ENCODE results near the gene P4HA3.

P4HA3 gene

DNA sequence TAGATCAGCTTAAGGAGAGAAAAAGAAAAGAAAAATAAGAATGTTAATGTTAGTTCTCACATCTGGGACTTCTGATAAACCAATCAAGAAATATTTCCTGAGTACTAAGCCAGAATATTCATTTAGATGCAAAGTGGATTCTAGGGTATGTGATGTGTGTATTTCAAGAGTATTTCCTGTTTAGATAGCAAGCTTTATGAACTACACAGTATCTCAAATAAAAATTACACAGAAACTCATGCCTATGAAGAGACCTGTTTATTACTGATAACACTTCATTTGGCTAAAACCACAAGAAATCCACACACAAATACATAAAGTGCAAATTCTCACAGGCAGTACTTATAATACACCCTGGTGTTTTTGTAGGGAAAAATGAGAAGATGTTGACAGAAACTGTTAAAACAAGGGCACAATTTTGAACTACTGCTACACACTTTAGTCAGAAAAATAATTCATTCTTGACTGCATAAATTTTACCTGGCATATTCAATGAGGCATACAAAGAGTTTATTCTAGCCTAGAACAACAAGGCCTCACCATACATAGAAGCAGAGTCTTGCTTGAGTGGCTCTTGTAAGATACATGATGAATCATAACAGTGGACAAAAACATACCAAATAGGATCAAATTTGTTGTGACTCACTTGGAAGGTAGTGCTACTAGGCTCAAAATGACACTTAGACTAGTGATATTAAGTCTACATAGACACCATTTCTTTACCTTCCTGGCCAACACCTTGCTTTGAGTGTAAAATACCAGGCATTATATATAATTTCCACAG lies 18.8 kb upstream of the P4HA3 start:
- TF ChIP-seq BHLHE40 (IDR thresholded peaks at IDR 0.05; ENCODE audit: borderline replicate concordance) (no peak), FOXK2 (IDR thresholded peaks at IDR 0.05) (no peak), SUZ12 (IDR thresholded peaks at IDR 0.05) (no peak), L3MBTL2 (conservative IDR thresholded peaks at IDR 0.05) (no peak), ZNF384 (IDR thresholded peaks at IDR 0.05) (no peak), HDGF (IDR thresholded peaks at IDR 0.05; ENCODE audit: borderline replicate concordance) (no peak), NFRKB (IDR thresholded peaks at IDR 0.05) (no peak), TARDBP (IDR thresholded peaks at IDR 0.05) (no peak), ELF4 (IDR thresholded peaks at IDR 0.05) (no peak), FOXM1 (IDR thresholded peaks at IDR 0.05; ENCODE audit: borderline replicate concordance) (no peak), SP1 (IDR thresholded peaks at IDR 0.05) (no peak), CTBP1 (IDR thresholded peaks at IDR 0.05; ENCODE audit: borderline replicate concordance) (no peak), FOXA1 (IDR thresholded peaks at IDR 0.05) (no peak)
- TF ChIP-seq, protein P1, sequence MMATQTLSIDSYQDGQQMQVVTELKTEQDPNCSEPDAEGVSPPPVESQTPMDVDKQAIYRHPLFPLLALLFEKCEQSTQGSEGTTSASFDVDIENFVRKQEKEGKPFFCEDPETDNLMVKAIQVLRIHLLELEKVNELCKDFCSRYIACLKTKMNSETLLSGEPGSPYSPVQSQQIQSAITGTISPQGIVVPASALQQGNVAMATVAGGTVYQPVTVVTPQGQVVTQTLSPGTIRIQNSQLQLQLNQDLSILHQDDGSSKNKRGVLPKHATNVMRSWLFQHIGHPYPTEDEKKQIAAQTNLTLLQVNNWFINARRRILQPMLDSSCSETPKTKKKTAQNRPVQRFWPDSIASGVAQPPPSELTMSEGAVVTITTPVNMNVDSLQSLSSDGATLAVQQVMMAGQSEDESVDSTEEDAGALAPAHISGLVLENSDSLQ (IDR thresholded peaks at IDR 0.05), result no peak
- ChIA-PET CTCF (interaction anchor here (0.7 kb wide), 1 partner anchor 14 kb away, joined by 3 read pairs; no protein-coding TSS in a partner anchor), POLR2A (no interaction called here)
- no peak for DNase-seq (ENCODE audit: extremely low spot score)

DNA sequence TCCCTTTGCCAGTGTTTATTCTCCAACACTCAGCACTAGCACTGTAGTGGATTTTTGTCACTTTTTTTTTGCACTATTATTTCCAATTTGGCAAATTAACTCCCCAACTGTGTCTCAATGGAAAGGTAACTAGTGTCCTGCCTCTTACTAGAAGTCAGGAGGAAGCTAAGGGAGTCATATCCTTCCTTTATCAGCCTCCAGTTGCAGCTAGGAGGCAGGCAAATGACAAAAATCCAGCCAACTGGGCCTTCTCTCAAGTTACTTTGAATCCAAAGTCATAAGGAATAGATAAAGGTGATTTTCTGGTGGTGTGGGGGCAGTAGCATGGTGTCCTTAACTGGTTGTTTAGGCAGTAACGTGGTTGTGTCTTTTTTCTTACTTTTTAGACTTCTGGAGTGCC lies 15.6 kb upstream of the P4HA3 start:
- ChIA-PET CTCF (no interaction called here), POLR2A (no interaction called here)
- TF ChIP-seq L3MBTL2 (conservative IDR thresholded peaks at IDR 0.05), result no peak
- no peak for TF ChIP-seq SUZ12 (IDR thresholded peaks at IDR 0.05)
- no peak for TF ChIP-seq LEF1 (IDR thresholded peaks at IDR 0.05; ENCODE audit: borderline replicate concordance)
- no peak for TF ChIP-seq ARNT (IDR thresholded peaks at IDR 0.05)
- TF ChIP-seq FOXK2 (IDR thresholded peaks at IDR 0.05), result no peak
- no peak for TF ChIP-seq ZNF384 (IDR thresholded peaks at IDR 0.05)
- no peak for TF ChIP-seq FOXA1 (IDR thresholded peaks at IDR 0.05)
- TF ChIP-seq TARDBP (IDR thresholded peaks at IDR 0.05), result no peak
- TF ChIP-seq ELF4 (IDR thresholded peaks at IDR 0.05), result no peak
- no peak for TF ChIP-seq FOXM1 (IDR thresholded peaks at IDR 0.05; ENCODE audit: borderline replicate concordance)
- TF ChIP-seq CTBP1 (IDR thresholded peaks at IDR 0.05; ENCODE audit: borderline replicate concordance), result no peak
- TF ChIP-seq SP1 (IDR thresholded peaks at IDR 0.05), result no peak
- no peak for DNase-seq (ENCODE audit: extremely low spot score)

DNA sequence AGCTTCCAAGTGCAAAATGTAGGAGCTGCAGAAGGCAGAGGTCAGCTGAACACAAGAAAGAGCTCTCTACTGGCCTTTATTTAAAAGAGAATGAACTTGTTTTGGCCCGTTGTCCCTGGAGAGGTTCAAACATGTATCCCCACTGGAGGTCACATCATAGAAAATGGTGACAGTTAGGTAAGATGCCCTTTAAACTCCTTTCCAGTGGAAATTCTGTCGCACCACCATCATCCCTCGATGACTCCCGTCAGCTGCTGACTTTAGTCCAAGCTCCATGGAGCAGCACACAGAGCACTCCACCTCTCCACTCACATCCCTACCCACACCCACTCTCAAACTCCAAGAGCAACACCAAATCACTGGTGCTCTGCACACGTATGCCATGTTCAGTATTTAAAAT lies 15.2 kb upstream of the P4HA3 start:
- POLR2A ChIA-PET, result no interaction called here
- no peak for DNase-seq (ENCODE audit: extremely low spot score)
- CTCF ChIA-PET, result no interaction called here
- no peak for TF ChIP-seq LEF1 (IDR thresholded peaks at IDR 0.05; ENCODE audit: borderline replicate concordance)
- TF ChIP-seq HDGF (IDR thresholded peaks at IDR 0.05; ENCODE audit: borderline replicate concordance), result no peak
- no peak for TF ChIP-seq L3MBTL2 (conservative IDR thresholded peaks at IDR 0.05)
- TF ChIP-seq, protein P1 (IDR thresholded peaks at IDR 0.05), result no peak
- TF ChIP-seq CTBP1 (IDR thresholded peaks at IDR 0.05; ENCODE audit: borderline replicate concordance), result no peak
- TF ChIP-seq FOXM1 (IDR thresholded peaks at IDR 0.05; ENCODE audit: borderline replicate concordance), result no peak
- TF ChIP-seq SUZ12 (IDR thresholded peaks at IDR 0.05), result no peak
- TF ChIP-seq FOXK2 (IDR thresholded peaks at IDR 0.05), result no peak
- no peak for TF ChIP-seq NFRKB (IDR thresholded peaks at IDR 0.05)
- TF ChIP-seq ARNT (IDR thresholded peaks at IDR 0.05), result no peak
- TF ChIP-seq TARDBP (IDR thresholded peaks at IDR 0.05), result no peak
- no peak for TF ChIP-seq ELF4 (IDR thresholded peaks at IDR 0.05)
- TF ChIP-seq ZNF384 (IDR thresholded peaks at IDR 0.05), result no peak
- no peak for TF ChIP-seq FOXA1 (IDR thresholded peaks at IDR 0.05)
- TF ChIP-seq BHLHE40 (IDR thresholded peaks at IDR 0.05; ENCODE audit: borderline replicate concordance), result no peak
- TF ChIP-seq SP1 (IDR thresholded peaks at IDR 0.05), result no peak

DNA sequence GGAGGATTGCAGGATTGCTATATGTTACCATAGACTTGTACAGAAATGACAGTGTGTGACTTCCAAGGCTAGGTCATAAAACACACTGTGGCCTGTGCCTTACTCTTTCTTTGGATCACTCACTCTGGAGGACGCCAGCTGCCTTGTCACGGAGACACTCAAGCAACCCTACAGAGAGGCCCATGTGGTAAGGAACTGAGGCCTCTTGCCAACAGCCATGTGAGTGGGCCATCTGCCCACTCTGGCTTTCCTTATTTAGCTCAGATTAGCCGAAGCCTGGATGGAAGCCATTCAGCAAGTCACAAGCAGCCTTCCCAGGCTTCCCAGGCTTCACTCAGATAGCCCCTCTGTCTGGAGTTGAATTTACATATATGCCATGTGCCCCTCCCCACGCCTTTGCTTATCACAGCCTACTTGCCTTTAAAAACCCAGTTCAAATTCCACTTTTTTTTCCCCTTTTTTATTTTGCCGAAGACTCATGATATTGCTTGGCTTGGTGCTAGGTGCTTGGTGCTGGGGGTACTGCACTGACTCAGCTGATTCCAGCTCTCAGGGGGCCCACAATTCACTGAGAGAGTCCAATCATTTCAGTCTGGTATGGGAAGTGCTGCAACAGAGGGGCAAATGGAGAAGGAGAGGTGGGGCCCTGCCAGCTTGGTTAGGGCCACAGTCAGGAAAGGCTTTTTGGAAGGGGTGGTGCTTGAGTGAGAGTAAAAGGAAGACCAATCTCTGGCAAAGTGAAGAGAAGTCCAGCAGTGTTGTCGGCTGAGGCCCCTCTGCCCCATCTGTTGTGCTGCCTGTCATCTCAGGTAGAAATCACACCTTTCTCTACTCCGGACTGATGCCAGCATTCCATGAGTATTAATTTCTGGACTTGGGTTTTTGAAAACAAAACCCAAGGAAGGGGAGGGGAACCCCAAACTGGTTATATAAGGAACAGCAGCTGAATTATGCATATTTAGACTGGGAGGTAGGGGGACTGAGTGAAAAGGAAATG lies 14.5 kb upstream of the P4HA3 start:
- no peak for DNase-seq (ENCODE audit: extremely low spot score)
- ChIA-PET POLR2A (no interaction called here), CTCF (no interaction called here)
- TF ChIP-seq SUZ12 (IDR thresholded peaks at IDR 0.05) (no peak), HDGF (IDR thresholded peaks at IDR 0.05; ENCODE audit: borderline replicate concordance) (no peak), L3MBTL2 (conservative IDR thresholded peaks at IDR 0.05) (no peak), CTBP1 (IDR thresholded peaks at IDR 0.05; ENCODE audit: borderline replicate concordance) (no peak), LEF1 (IDR thresholded peaks at IDR 0.05; ENCODE audit: borderline replicate concordance) (no peak), SP1 (IDR thresholded peaks at IDR 0.05) (no peak), FOXA1 (IDR thresholded peaks at IDR 0.05) (no peak), BHLHE40 (IDR thresholded peaks at IDR 0.05; ENCODE audit: borderline replicate concordance) (no peak), ELF4 (IDR thresholded peaks at IDR 0.05) (no peak), FOXM1 (IDR thresholded peaks at IDR 0.05; ENCODE audit: borderline replicate concordance) (no peak)
- TF ChIP-seq, protein P1 (IDR thresholded peaks at IDR 0.05), result no peak

DNA sequence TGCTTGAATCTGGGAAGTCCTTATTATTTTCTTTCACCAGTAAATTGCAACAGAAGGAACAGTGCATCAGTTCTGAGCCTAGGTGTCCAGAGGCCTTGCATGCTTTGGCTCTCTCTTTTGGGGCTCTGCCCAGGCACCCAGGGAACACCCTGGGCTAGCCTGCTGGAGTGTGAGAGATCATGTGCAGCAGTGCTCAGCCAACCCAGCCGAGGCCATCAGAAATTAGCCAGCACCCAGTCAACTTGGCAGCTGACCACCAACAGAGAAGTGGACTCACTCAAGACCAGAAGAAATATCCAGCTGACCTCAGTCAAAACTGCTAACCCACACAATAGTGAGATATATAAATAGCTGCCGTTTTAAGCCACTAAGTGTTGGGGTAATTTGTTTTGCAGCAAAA lies 11.2 kb upstream of the P4HA3 start:
- POLR2A ChIA-PET, result no interaction called here
- DNase-seq (ENCODE audit: extremely low spot score), result no peak
- TF ChIP-seq ARNT (IDR thresholded peaks at IDR 0.05) (no peak), FOXM1 (IDR thresholded peaks at IDR 0.05; ENCODE audit: borderline replicate concordance) (no peak), TARDBP (IDR thresholded peaks at IDR 0.05) (no peak), LEF1 (IDR thresholded peaks at IDR 0.05; ENCODE audit: borderline replicate concordance) (no peak), SP1 (IDR thresholded peaks at IDR 0.05) (no peak)
- CTCF ChIA-PET, result interaction anchor here (0.6 to 1.3 kb wide), 2 partner anchors 67 to 128 kb away, joined by 3 read pairs; no protein-coding TSS in a partner anchor
